Activated CD8-positive, alpha-beta memory T cell treated with anti-CD3 and anti-CD28 coated beads, Interleukin-2, amount 50 U/mL, for 24 hours (primary cell): Measurements from ENCODE around the gene NXPH4.

Source experiments
- DNase-seq: peaks from one replicate; pipeline ENCODE4 v3.0.0-alpha.2; 2020; ENCODE audit errors: extremely low read depth

The NXPH4 gene

GRCh38 chr12:57273516-57273915 lies 56.9 kb downstream of the NXPH4 start:
- no peak for DNase-seq
